HG03196 (cell line): Measurements from ENCODE around the gene CALCB.

ENCODE experiments used
- ATAC-seq: cut with Tn5 transposase; IDR thresholded peaks from one replicate; pipeline ENCODE4 v1.9.1; 2021; ENCODE audit not compliant: unreplicated experiment

CALCB gene

DNA sequence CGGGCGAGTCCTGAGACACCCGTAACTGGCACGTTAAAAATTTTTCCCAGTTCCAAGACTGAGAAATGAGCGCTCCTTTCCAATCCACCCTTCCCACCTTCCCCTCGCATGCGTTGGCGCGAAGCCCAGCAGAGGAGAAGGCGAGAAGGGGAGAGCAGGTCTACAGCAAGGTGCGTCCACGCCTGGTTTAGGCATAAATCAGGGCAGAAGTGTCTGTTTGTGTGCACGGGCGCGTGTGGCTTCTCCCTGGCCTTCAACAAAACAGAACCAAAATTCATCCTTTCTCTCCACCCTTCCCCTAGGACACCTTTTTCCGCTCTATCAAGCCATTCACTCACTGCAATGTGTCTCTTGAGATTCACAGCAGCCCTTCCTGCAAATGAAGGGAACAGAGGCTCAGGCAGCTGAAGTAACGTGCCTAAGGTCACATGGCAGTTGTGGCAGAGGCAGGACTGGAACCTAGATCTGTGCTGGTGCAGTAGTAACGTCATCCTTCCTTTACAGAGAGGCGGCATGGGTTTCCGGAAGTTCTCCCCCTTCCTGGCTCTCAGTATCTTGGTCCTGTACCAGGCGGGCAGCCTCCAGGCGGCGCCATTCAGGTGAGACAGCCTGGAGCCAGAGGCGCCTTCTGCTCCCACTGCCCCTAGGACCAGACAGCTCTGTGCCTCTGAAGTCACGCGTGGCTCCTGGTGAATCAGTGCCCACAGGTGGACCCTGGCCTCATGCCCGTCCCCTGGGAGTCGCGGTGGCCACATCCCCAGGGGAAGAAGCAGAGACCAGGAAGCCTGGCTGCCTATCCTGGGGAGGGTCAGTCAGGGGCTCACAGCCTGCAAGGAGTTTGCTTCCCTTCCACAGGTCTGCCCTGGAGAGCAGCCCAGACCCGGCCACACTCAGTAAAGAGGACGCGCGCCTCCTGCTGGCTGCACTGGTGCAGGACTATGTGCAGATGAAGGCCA, 1.1 kb downstream of the CALCB start:
- peak; percentile 88 for ATAC-seq

DNA sequence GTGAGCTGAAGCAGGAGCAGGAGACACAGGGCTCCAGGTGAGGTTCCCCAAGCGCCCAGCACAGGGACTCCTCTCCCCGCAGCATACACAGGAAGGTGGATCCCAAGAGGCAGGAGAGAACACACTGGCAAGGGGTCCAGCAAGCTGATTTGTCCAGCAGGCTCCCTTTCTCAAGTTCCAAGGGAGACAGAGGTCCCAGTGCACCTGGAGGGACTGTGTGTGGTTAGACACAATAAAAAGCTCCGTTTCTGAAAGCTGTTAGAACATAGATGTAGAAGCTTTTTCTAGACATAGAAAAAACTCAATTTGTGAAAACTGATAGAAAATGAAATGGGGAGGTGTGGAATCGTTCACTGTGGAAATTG, 1.8 kb downstream of the CALCB start:
- ATAC-seq: no peak

DNA sequence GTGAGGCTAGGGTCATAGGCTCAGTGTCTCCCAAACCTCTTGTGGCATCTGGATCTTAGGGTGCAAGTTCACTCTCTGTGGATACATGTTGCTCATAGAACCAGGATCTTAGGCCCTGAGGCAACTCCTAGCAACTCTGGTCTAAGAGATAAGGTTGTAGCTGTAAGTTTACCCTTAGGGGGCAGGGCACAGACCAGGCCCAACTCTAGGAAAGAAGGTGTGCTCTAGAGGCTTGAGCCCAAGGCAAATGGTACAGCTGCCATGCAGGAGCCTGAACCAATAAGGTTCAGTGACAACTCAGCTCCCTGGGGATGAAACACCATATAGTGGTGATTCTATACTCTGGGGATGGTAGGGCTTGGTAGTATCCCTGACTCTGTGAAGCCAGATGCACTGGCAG, 17.8 kb downstream of the CALCB start:
- no peak for ATAC-seq

DNA sequence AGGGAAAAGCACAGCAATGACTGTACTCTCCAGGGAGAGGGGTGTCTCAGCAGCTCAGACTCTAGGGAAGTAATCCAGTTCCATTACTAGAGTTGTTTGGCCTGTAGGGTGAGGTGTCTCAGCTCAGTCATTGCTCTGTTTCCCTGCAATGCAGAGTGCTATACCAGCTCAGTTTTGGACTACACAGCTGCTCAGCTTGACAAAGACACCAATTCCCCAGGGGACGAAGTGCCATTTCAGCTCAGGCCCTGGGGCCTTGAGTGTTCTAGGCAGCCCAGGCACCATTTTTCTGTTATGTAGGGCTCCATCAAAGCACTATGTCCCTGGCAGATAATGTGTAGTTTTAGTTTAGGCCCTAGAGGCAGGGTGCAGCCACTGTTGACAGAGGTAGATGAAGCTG, 18.2 kb downstream of the CALCB start:
- ATAC-seq: no peak

DNA sequence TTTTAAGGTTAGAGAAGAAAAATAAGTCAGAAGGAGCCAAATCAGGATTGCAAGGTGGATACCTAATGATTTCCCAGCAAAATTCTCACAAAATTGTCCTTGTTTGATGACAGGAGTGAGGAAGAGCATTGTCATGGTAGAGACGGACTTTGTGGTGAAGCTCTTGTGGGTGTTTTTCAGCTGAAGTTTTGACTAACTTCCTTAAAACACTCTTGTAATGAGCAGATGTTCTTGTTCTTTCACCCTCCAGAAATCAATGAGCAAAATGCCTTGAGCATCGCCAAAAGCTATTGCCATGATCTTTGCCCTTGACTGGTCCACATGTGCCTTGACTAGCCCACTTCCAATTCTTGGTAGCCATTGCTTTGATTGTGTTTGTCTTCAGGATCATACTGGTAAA, 20.0 kb downstream of the CALCB start:
- ATAC-seq: no peak

DNA sequence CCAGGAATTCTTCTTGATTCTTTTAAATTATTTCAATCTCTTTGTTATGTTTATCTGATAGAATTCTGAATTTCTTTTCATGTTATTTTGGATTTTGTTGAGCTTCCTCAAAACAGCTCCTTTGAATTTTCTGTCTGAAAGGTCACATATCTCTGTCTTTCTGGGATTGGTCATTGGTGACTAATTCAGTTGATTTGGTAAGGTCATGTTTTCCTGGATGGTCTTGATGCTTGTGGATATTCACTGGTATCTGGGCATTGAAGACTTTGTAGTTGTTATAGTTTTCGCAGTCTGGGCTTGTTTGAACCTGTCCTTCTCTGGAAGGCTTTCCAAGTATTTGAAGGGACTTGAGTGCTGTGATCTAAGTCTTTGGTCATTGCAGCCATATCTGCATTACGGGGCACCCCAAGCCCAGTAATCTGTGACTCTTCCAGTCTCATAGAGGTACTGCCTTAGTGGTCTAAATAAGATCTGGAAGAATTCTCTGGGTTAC, 22.4 kb downstream of the CALCB start:
- ATAC-seq: no peak

DNA sequence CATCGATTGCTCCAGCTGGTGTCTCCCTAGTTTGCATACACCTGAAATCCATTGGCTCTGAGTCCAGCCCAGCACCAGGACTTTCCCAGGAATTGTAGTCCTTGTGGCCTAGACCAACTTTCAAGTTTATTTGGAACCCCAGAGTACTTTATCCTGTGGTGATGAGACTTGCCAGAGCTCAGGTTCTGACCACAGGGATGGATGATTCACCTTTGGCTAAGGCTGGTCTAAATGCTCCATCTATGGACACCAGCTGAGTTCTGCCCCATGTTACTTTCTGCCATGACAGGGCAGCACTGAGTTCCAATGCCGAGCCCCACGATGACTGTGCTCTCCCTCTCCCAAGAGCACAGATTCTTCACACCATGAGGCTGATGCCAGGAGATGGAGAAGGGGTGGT, 24.0 kb downstream of the CALCB start:
- no peak for ATAC-seq

DNA sequence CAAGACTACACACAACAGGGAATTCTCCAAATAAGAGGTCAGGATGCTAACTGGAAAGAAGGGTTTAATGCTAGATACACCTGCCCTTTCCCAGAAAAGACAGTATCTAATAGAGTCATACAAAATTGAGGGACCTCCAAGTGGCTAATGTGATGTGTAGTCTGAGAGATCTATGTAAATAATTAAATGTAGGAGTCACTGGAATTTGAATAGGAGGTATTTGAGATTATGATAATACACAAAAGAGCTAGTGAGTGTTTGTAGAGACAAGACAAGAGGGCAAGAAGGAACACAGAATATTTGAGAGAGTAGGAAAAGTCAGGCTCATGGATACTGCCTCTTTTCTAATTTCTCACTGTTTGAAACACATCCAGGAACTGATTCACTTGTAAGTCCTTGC, 25.9 kb downstream of the CALCB start:
- no peak for ATAC-seq

DNA sequence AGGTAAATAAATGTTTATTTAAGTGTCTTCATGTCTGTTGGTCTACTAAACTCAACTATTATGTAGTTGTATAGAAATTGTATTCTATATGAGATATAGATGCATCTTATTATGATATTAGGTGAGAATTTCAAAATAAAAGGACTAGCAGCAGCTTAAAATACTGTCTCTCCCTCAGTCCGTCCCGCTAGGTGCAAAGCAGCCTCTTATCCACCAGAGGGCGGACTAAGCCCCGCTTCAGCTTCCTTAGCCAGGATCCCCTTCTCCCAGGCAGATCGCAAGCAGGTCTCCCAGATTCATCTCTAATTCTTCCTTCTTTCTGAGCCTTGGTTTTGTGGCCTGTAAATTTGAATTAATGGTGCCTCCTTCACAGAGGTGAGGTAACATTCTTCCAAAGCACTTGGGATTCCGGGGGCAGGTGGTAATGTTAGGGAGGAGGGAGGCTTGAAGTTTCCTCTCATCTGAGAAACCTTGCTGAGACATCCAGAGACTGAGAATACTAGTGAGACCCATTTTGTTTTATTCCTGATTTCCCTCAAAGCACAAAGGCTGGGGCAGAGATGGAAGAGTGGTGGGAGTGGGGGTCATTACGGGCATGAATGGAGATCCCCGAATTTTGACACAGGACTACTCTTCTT, 27.8 kb downstream of the CALCB start:
- ATAC-seq: peak; percentile 67

DNA sequence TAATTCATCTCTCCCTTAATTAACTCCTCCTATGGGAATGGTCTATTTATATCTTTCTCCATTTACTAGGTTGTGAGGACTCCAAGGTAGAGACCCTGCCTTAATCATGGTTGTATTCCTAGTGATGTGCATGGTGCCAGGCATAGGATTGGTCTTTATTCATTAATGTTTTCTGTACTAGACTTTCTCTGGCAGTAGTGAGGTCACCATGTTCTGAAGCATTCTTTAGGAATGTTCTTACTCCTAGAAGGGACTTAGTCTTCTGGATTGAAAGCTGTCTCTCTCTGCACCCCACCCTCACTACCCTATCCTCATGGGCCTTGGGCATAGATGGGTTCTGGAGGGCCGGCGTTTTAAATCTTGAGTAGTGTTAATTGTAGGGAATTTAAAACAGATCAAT, 30.8 kb downstream of the CALCB start:
- ATAC-seq: no peak

DNA sequence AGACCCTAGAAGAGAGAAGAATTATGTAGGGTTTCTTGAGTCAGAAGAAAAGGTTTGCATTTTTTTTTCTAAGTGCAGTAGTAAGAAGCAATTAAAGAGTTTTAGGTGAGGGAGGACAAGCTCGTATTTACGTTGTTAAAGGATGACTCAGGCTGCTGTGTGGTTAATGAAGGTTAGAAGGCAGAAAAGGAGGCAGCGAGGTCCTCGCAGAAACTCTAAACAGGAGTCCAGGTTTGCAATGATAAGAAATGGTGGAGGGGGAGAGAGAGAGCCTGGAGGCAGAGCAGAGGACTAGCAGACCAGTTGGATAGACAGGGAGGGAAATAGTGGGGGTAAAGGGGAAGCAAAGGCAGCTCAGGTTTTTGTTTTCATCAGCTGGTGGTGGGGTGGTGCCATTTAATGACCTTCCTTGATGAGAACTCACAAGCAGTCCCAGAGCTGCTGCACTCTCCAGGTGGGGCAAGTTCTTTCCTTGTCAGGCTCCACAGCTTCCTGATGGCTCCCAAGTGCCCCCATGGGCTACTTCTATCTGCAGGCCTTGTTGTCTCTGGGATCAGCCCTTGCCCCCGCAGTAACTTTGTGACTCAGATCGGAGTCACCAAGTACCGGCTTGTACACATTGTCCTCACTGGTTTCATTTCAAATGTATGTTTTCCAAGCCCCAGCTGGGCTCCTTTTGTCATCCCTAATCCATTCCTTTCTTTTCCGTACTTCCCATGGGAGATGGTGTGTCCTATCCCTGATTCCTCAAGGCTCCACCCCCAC, 33.0 kb downstream of the CALCB start:
- no peak for ATAC-seq

DNA sequence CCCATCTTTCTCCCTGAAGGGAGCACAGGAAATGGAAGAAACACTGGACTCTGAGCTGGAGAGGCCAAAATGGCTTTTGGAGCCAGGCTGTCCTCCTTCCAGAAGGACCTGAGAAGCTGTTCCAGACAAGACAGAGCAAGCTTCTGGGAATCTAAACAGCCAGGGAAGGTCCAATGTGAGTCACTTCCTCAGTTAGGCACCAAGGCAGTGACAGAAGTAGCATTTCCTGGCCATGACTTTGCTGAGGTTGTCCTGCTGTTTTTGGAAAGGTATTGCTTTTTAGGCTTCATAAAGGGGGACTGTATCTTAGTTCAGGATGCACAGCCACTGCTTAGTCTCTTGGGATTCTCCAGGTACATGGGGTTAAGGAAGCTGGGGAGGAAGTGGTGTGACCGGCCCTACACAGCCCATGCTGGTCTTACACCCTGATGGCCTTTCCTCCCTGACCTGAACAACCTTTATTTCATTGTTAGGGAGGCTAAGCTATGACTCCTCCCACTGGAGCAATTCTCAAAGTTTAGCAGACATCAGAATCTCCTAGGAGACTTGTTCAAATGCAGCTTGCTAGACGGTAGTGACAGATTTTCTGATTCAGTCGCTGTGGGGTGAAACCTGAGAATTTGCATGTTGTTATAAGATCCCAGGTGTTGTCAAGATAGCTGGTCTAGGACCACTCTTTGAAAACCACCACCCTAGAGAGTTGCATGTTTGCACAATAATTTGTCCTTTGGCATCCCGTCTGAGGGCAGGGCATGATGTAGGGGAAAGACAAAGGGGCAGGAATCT, 34.5 kb downstream of the CALCB start:
- ATAC-seq: peak; percentile 63

DNA sequence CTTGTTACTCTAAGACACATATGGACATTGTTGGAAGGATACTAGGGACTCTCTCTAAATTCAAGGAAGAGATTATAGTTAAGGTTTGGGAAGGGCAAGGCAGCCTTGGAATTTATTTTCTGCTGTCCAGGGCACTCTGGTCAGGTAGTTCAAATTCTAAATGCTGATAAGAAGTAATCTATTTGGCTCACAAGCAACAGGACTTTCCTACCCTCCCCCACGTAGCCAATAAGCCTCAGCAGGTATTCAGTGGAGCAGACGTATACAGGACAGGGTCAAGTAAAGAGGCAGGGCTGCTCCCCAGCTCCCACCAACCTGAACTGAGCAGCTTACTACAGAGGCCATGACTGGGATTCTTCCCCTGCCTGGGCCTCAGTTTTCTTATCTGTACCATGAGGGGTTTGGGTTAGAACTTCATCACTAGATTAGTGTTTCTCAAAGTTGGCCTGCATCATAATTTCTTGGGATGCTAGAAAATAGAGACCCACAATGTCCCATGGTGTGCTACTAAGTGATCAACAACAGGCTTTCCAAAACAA, 35.3 kb downstream of the CALCB start:
- ATAC-seq: no peak

DNA sequence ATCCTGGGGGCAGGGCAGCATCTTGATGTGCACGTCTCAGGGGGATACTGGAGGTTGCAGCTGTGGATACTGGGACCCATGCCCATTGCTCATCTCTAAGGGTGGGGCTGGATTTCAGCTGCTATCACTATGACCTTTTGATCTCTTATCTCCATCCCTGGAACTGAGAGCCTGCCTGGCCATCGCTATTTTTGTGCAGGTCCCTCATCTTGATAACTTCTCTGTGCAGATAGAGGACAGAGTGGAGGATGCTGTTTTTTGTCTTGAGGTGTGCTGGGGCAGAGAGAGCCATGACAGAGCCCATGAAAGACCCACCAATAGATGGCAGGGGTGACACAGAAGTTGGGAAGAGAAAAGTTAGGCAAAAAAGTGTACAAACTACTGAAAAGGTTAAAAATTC, 36.2 kb downstream of the CALCB start:
- ATAC-seq: no peak

DNA sequence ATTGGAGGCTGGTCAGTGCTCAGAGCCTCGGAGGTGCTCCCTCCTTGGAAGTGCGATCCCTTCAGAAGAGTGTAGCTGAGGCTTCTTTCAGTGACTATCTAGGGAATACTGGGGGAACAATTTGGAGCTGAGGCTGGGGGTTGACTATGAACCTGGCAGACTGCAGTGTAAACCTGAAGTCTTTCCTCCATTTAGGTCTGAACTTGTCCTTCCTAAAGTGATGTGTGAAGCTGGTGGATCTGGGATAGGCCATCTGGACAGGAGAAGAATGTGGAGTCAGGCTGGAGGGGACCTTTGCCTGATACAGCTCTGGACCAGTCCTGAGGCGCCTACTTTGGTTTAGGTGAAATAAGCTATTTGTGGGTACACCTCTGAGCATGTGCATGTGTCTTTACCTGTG, 37.8 kb downstream of the CALCB start:
- no peak for ATAC-seq

DNA sequence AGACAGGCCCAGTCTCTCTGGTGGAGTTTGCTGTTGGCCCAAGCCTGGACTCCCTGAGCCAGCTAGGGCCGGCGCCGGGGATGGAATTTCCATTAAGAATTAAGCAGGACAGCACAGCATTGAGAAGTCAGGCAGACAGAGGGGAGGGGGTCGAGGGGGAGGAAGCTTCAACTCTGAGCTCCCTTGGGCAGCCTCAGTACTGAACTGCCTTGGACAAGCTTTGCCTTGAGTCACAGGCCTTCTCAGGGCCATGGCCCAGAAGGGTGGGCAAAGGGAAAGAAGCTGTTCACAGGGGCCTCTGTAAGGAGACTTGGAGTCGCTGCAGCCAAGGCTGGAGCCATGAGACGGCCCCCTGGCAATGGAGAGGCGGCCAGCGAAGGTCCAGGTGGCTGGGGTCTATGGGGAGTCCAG, 38.7 kb downstream of the CALCB start:
- ATAC-seq: no peak

DNA sequence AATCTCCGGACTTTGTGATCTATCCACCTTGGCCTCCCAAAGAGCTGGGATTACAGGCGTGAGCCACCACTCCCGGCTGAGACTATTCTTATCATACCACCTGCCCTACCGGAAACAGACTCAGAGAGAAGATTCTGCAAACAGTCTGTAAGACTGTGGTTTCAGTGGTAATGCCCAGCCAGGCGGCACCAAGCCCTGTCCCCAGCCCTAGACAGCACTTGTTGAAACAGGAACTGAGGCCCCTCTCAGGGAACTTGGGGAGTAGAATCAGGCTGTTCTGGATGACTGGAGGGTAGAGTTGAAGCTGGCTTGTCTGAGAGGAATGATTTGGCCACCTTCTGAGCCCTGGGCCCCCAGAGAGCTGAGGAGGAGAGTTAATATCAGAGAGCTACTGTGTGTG, 40.0 kb downstream of the CALCB start:
- peak; percentile 97 for ATAC-seq

DNA sequence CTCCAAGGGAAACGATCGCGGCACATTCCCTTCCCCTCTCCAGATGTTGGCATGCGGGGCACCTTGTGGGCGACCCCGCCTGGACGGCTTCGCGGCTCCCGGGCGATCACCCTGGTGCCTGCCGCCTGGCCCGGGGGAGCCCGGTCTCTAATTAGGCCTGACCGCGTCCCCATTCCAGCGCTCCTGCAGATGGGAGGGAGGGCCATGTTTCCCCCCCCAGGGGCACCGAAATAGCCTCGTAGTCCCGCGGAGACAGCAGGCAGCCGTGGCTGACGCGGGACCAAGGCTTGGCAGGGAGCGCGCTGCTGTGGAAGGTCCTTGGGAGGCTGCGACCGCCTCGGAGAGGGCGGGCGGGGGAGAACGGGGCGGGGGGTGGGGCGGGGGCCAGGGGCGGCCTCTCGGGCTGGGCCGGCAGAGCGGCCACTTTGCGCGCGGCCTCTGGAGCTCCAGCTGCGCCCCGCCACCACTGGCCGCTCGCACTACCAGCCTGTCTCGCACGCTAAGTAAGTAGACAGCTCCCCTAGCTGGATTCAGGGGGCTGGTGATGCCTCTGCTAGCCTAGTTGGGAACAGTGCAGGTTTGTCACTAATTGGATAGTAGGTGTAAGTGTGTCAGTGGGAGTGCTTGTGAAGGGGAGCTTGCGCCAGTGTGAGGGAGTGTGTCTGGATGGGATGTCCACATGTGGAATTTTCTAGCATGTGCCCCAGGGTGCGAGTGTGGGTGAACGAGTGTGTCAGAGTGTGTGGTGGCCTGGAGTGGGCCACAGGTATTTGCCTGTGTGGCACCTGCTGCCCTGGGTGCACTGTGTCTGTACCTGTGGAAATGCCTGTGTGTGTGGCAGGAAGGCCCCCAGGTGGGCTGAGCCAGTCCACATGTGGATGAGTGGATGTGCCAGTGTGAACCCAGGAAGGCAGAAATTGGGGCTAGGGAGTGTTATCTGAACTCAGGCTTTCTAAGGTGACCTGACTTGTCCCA, 41.4 kb downstream of the CALCB start, which contains the start of gene INSC:
Gene INSC (plus strand): TSS at position 423 of the 975 bp plus-strand sequence. CDS start 34,252 bp downstream, outside the sequence.
- ATAC-seq: no peak

DNA sequence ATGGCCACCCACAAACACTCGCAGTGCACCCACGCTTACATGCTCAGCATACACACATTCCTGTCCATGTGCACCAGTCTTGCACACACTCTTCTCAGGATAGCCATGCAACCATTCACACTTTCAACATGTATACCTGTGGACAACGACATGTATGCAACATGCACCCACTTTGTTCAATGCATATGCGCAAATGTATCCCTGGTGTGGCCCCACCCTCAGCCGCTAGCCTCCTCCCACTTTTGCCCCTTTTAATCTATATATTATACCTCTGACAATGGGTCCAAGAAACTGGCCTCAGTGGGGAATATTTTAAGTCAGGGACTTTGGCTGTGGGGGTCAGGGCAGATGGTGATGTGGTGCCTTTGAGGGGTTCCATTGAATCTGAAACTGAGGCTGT, 42.3 kb downstream of the CALCB start:
- no peak for ATAC-seq
